Measurements from ENCODE around the gene SPATA16.

The SPATA16 gene

GRCh38 chr3:173109143-173109542 lies 31.9 kb downstream of the SPATA16 start:
- Histone ChIP-seq H3K9me2 (replicated peaks; ENCODE audit: insufficient read depth, low read length) (no peaks in the 10 kb centered on the region), H3K4me2 (ENCODE audit: low read depth, low read length) (no peak overlapping the region), H3F3A (ENCODE audit: insufficient read depth, low read length) (no peaks in the 10 kb centered on the region), H3K4me3 (ENCODE audit: low read length) (no peak overlapping the region), H3K79me2 (ENCODE audit: low read length) (no peaks in the 10 kb centered on the region), H3K9ac (ENCODE audit: low read length) (no peak overlapping the region), H3K36me3 (replicated peaks; ENCODE audit: insufficient read depth, low read length) (no peaks in the 10 kb centered on the region), H3K9me3 (replicated peaks; ENCODE audit: insufficient read depth, low read length) (no peaks in the 10 kb centered on the region), H2AFZ (ENCODE audit: low read length) (no peak overlapping the region), H3K27ac (ENCODE audit: low read length) (no peak overlapping the region), H4K20me1 (ENCODE audit: insufficient read depth, low read length) (no peaks in the 10 kb centered on the region), H3K27me3 (replicated peaks; ENCODE audit: insufficient read depth, low read length) (no peaks in the 10 kb centered on the region), H3K4me1 (ENCODE audit: low read length) (no peaks in the 10 kb centered on the region)
- no peak for TF ChIP-seq EZH2phosphoT487 (IDR thresholded peaks at IDR 0.05; ENCODE audit: low read length)
- no peak for TF ChIP-seq EZH2 (optimal IDR thresholded peaks at IDR 0.05; ENCODE audit: low read depth, low read length)
- no peak for TF ChIP-seq CTCF (IDR thresholded peaks at IDR 0.05; ENCODE audit: low read length)
- no peak for DNase-seq

GRCh38 chr3:173103469-173103868 lies 37.6 kb downstream of the SPATA16 start:
- TF ChIP-seq EZH2 (optimal IDR thresholded peaks at IDR 0.05; ENCODE audit: low read depth, low read length), result no peak
- H3K79me2 ChIP-seq (ENCODE audit: low read length), result no peaks in the 10 kb centered on the region
- no peaks in the 10 kb centered on the region for H3K36me3 ChIP-seq (replicated peaks; ENCODE audit: insufficient read depth, low read length)

DNA sequence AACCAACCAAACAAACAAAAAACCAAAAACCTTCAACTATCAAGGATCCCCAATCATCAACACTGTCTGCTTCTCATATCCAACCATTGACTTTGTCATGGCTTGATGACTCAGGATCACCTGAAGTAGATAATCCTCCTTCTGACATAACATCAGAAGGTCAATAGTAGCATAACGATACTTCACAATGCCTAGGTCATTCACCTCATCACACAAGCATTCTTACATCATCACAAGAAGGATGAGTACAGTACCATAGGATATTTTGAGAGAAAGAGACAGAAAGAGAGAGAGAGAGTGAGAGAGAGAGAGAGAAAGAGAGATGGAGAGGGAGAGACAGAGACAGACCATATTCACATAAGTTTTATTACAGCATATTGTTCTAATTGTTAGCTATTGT lies 42.1 kb downstream of the SPATA16 start:
- Histone ChIP-seq H3F3A (ENCODE audit: insufficient read depth, low read length) (no peaks in the 10 kb centered on the region), H3K27me3 (replicated peaks; ENCODE audit: insufficient read depth, low read length) (no peaks in the 10 kb centered on the region), H3K79me2 (ENCODE audit: low read length) (no peaks in the 10 kb centered on the region), H3K36me3 (replicated peaks; ENCODE audit: insufficient read depth, low read length) (no peaks in the 10 kb centered on the region), H3K27ac (ENCODE audit: low read length) (no peak overlapping the region), H3K4me3 (ENCODE audit: low read length) (no peak overlapping the region), H3K9me3 (replicated peaks; ENCODE audit: insufficient read depth, low read length) (no peaks in the 10 kb centered on the region), H3K4me1 (ENCODE audit: low read length) (no peaks in the 10 kb centered on the region), H3K9me2 (replicated peaks; ENCODE audit: insufficient read depth, low read length) (no peaks in the 10 kb centered on the region), H2AFZ (ENCODE audit: low read length) (no peak overlapping the region), H3K9ac (ENCODE audit: low read length) (no peak overlapping the region), H4K20me1 (ENCODE audit: insufficient read depth, low read length) (no peaks in the 10 kb centered on the region), H3K4me2 (ENCODE audit: low read depth, low read length) (no peak overlapping the region)
- DNase-seq, result no peak
- TF ChIP-seq EZH2phosphoT487 (IDR thresholded peaks at IDR 0.05; ENCODE audit: low read length) (no peak), CTCF (IDR thresholded peaks at IDR 0.05; ENCODE audit: low read length) (no peak), EZH2 (optimal IDR thresholded peaks at IDR 0.05; ENCODE audit: low read depth, low read length) (no peak)

More at GRCh38 chr3:173103469-173103868, 37.6 kb downstream of the SPATA16 start:
- H3K9me2 ChIP-seq (replicated peaks; ENCODE audit: insufficient read depth, low read length), result no peaks in the 10 kb centered on the region
- no peaks in the 10 kb centered on the region for H3K27me3 ChIP-seq (replicated peaks; ENCODE audit: insufficient read depth, low read length)
- H3K4me1 ChIP-seq (ENCODE audit: low read length), result no peaks in the 10 kb centered on the region
- no peaks in the 10 kb centered on the region for H4K20me1 ChIP-seq (ENCODE audit: insufficient read depth, low read length)
- no peak overlapping the region for H3K27ac ChIP-seq (ENCODE audit: low read length)
- H3K9ac ChIP-seq (ENCODE audit: low read length), result no peak overlapping the region
- DNase-seq, result no peak
- no peak overlapping the region for H3K4me3 ChIP-seq (ENCODE audit: low read length)
- H2AFZ ChIP-seq (ENCODE audit: low read length), result no peak overlapping the region
- H3K4me2 ChIP-seq (ENCODE audit: low read depth, low read length), result no peak overlapping the region
- no peaks in the 10 kb centered on the region for H3K9me3 ChIP-seq (replicated peaks; ENCODE audit: insufficient read depth, low read length)
- H3F3A ChIP-seq (ENCODE audit: insufficient read depth, low read length), result no peaks in the 10 kb centered on the region

- H3K36me3 ChIP-seq (replicated peaks; ENCODE audit: insufficient read depth, low read length), result no peaks in the 10 kb centered on the region
- H3F3A ChIP-seq (ENCODE audit: insufficient read depth, low read length), result no peaks in the 10 kb centered on the region
- H4K20me1 ChIP-seq (ENCODE audit: insufficient read depth, low read length), result no peaks in the 10 kb centered on the region
- H3K9me3 ChIP-seq (replicated peaks; ENCODE audit: insufficient read depth, low read length), result no peaks in the 10 kb centered on the region
- H3K9me2 ChIP-seq (replicated peaks; ENCODE audit: insufficient read depth, low read length), result no peaks in the 10 kb centered on the region
- no peak for TF ChIP-seq EZH2phosphoT487 (IDR thresholded peaks at IDR 0.05; ENCODE audit: low read length)
- TF ChIP-seq EZH2 (optimal IDR thresholded peaks at IDR 0.05; ENCODE audit: low read depth, low read length), result no peak
- no peak for TF ChIP-seq CTCF (IDR thresholded peaks at IDR 0.05; ENCODE audit: low read length)
- H3K27me3 ChIP-seq (replicated peaks; ENCODE audit: insufficient read depth, low read length), result no peaks in the 10 kb centered on the region
- H3K4me1 ChIP-seq (ENCODE audit: low read length), result no peaks in the 10 kb centered on the region
- no peak overlapping the region for H3K9ac ChIP-seq (ENCODE audit: low read length)
- H3K79me2 ChIP-seq (ENCODE audit: low read length), result no peaks in the 10 kb centered on the region
- no peak for DNase-seq
- H3K4me2 ChIP-seq (ENCODE audit: low read depth, low read length), result no peak overlapping the region
- no peak overlapping the region for H3K27ac ChIP-seq (ENCODE audit: low read length)
- H3K4me3 ChIP-seq (ENCODE audit: low read length), result no peak overlapping the region
- H2AFZ ChIP-seq (ENCODE audit: low read length), result no peak overlapping the region
Observed at GRCh38 chr3:173096994-173097785, 43.8 kb downstream of the SPATA16 start.
